ENCODE measurements around the gene OR6A2. TPM values are rescaled to one million over a fixed set of nuclear protein-coding genes. Genes with fewer than 3 reads are reported as not detected.

Gene OR6A2
- total RNA-seq, 1 experiment from 2014 or later: 0.28 TPM

DNA sequence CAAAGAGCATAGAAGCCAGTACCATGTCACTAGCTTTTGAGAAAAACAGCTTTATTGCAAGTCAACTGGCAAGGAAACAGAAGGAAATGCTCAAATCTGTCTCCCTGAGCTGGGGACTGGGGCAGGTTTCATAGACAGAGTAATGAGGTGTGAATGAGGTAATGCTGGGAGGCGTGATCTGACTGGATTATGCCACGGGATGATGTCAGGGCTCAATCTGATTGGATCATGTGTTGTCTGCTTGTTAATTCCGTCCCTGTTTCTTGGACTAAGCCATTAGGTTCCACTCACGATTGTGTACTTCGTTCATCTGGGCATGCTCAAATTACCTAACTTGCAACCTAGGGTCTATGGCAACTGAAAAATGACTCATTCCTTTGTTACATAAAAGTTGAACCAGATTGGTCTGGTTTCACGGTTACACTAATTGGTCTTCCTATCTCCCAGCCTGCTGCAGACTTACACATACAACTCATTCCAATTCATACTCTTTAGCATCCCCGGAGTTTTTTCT, 25.8 kb upstream of the OR6A2 start:
- DNase-seq (ENCODE audit: unreplicated experiment): peak; percentile 54
- peaks cover 6% of the 10 kb centered on the region for H3K4me1 Mint-ChIP-seq (ENCODE audit: insufficient read depth, unreplicated experiment)
- TF ChIP-seq, protein P1, sequence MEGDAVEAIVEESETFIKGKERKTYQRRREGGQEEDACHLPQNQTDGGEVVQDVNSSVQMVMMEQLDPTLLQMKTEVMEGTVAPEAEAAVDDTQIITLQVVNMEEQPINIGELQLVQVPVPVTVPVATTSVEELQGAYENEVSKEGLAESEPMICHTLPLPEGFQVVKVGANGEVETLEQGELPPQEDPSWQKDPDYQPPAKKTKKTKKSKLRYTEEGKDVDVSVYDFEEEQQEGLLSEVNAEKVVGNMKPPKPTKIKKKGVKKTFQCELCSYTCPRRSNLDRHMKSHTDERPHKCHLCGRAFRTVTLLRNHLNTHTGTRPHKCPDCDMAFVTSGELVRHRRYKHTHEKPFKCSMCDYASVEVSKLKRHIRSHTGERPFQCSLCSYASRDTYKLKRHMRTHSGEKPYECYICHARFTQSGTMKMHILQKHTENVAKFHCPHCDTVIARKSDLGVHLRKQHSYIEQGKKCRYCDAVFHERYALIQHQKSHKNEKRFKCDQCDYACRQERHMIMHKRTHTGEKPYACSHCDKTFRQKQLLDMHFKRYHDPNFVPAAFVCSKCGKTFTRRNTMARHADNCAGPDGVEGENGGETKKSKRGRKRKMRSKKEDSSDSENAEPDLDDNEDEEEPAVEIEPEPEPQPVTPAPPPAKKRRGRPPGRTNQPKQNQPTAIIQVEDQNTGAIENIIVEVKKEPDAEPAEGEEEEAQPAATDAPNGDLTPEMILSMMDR (IDR thresholded peaks at IDR 0.05; ENCODE audit: unreplicated experiment): no peak
- no TSS peak for BruUV-seq (replicated peaks)
- ChIA-PET POLR2A (no interaction called here), CTCF (interaction anchor here (1.4 to 4.9 kb wide), 2 partner anchors 13 to 102 kb away, joined by 3 to 45 read pairs; no protein-coding TSS in a partner anchor)
- H3K9me3 Mint-ChIP-seq (ENCODE audit: unreplicated experiment): no peaks in the 10 kb centered on the region
- no peak overlapping the region for H3K27ac Mint-ChIP-seq (ENCODE audit: low read depth, unreplicated experiment)
- H3K4me3 Mint-ChIP-seq (ENCODE audit: unreplicated experiment): no peak overlapping the region
- intact Hi-C loops (cut with micrococcal nuclease): no loop called here
- H3K27me3 Mint-ChIP-seq (ENCODE audit: insufficient read depth, unreplicated experiment): no peaks in the 10 kb centered on the region
- no peaks in the 10 kb centered on the region for H3K36me3 Mint-ChIP-seq (ENCODE audit: insufficient read depth, unreplicated experiment)

DNA sequence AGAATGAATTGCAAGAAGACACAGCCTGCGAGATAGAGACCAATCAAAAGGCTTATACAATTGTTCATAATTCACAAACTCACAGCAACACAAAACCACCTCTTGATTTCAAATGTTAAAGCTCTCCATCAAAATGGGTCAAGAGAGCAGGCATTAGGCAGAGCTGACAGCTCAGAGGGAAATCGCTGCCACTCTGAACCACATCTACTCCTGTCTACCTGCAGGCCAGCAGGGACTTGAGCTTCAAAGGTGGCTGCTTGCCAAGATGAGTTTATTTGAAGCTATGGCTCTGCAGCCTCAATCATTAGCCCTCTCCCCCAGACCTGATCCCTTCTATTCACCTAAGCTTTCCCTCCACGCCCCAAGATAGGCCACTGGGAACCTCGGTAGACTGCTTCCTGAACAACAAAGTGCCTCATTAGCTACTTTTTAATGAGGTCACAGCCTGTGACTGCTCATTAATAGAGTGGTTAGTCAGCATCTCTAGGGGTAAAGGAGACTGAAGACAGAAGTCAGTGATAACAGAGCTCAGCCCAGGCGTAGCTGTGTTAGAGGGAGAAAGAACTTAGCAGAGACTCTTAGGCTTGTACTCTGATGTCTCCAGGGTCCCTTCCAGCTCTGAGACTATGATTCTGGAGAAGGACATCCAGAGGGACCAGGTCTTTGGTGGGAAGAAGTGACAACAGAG, 24.8 kb upstream of the OR6A2 start:
- no peaks in the 10 kb centered on the region for H3K36me3 Mint-ChIP-seq (ENCODE audit: insufficient read depth, unreplicated experiment)
- intact Hi-C loops (cut with micrococcal nuclease): no loop called here
- CTCF ChIA-PET: interaction anchor here (0.6 to 4.9 kb wide), 4 partner anchors 12 to 103 kb away, joined by 3 to 45 read pairs (median 4); partner anchors contain the start of gene OR2AG1
- peak; percentile 10 for DNase-seq (ENCODE audit: unreplicated experiment)
- no peaks in the 10 kb centered on the region for H3K27me3 Mint-ChIP-seq (ENCODE audit: insufficient read depth, unreplicated experiment)
- peaks cover 6% of the 10 kb centered on the region for H3K4me1 Mint-ChIP-seq (ENCODE audit: insufficient read depth, unreplicated experiment)
- TF ChIP-seq, protein P1 (IDR thresholded peaks at IDR 0.05; ENCODE audit: unreplicated experiment): no peak
- no TSS peak for BruUV-seq (replicated peaks)
- H3K27ac Mint-ChIP-seq (ENCODE audit: low read depth, unreplicated experiment): no peak overlapping the region
- H3K9me3 Mint-ChIP-seq (ENCODE audit: unreplicated experiment): no peaks in the 10 kb centered on the region
- POLR2A ChIA-PET: interaction anchor here (0.6 kb wide), 1 partner anchor 213 kb away, joined by 3 read pairs; no protein-coding TSS in a partner anchor
- H3K4me3 Mint-ChIP-seq (ENCODE audit: unreplicated experiment): no peak overlapping the region

DNA sequence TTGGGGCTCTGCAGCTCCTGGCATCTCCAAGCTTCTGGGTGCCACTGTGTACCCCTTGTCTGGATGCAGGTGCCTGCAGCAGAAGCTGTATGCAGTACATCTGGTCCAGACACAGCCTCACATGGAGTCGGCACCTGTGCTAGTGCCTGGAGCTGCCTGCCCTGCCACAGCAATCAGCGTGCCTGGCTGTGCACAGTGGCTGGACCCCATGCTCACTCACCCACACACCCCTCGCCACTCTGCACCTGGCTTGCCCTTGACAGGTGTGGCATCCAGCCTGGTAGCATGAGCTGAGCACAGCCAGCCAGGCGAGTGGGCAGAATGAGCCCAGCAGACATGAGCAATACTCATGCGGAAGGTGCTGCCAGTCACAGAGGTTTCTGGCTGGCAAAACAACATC, 19.5 kb upstream of the OR6A2 start:
- no peak overlapping the region for H3K27ac Mint-ChIP-seq (ENCODE audit: low read depth, unreplicated experiment)
- no TSS peak for BruUV-seq (replicated peaks)
- ChIA-PET CTCF (interaction anchor here (0.5 to 1.4 kb wide), 7 partner anchors 8 to 836 kb away, joined by 3 to 7 read pairs (median 5); no protein-coding TSS in a partner anchor), POLR2A (no interaction called here)
- H3K36me3 Mint-ChIP-seq (ENCODE audit: insufficient read depth, unreplicated experiment): no peaks in the 10 kb centered on the region
- TF ChIP-seq, protein P1 (IDR thresholded peaks at IDR 0.05; ENCODE audit: unreplicated experiment): no peak
- H3K4me3 Mint-ChIP-seq (ENCODE audit: unreplicated experiment): no peak overlapping the region
- H3K9me3 Mint-ChIP-seq (ENCODE audit: unreplicated experiment): no peaks in the 10 kb centered on the region
- H3K4me1 Mint-ChIP-seq (ENCODE audit: insufficient read depth, unreplicated experiment): no peaks in the 10 kb centered on the region
- intact Hi-C loops (cut with micrococcal nuclease): no loop called here
- H3K27me3 Mint-ChIP-seq (ENCODE audit: insufficient read depth, unreplicated experiment): peaks cover 2% of the 10 kb centered on the region
- no peak for DNase-seq (ENCODE audit: unreplicated experiment)

DNA sequence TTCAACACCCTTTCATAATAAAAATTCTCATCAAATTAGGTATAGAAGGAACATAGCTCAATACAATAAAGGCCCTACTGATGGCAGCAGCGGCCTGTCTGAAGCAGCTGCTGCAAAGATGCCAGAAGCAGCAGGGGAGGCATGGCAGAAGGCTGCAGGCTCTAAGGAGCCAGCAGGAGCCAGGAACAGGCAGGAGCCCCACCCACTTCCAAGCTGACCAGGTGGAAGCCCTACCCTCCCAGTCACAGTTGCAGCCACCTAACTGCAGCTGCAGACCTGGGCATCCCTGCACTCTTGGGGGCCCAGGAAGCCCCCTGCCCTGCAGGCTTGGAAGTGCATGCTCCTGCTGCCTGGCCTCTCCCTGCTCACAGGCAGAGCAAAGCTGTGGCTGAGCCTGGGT, 18.2 kb upstream of the OR6A2 start:
- Mint-ChIP-seq H3K27ac (ENCODE audit: low read depth, unreplicated experiment) (no peak overlapping the region), H3K4me3 (ENCODE audit: unreplicated experiment) (no peak overlapping the region), H3K27me3 (ENCODE audit: insufficient read depth, unreplicated experiment) (peaks cover 11% of the 10 kb centered on the region), H3K4me1 (ENCODE audit: insufficient read depth, unreplicated experiment) (no peaks in the 10 kb centered on the region), H3K9me3 (ENCODE audit: unreplicated experiment) (no peaks in the 10 kb centered on the region), H3K36me3 (ENCODE audit: insufficient read depth, unreplicated experiment) (no peaks in the 10 kb centered on the region)
- TF ChIP-seq, protein P1 (IDR thresholded peaks at IDR 0.05; ENCODE audit: unreplicated experiment): no peak
- ChIA-PET POLR2A (no interaction called here), CTCF (interaction anchor here (0.6 to 1.0 kb wide), 3 partner anchors 112 to 285 kb away, joined by 3 to 4 read pairs (median 3); no protein-coding TSS in a partner anchor)
- intact Hi-C loops (cut with micrococcal nuclease): no loop called here
- DNase-seq (ENCODE audit: unreplicated experiment): peak; percentile 23
- BruUV-seq (replicated peaks): no TSS peak
